Measurements from ENCODE around the gene MYH13. TPM values are rescaled to one million over a fixed set of nuclear protein-coding genes. Genes with fewer than 3 reads are reported as not detected.
A peak's percentile ranks its signal among the peaks of the same experiment; 100 is the strongest.

MYH13 gene
- total and polyA plus RNA-seq, 2 experiments from 2014 or later: 0.03 TPM; not detected in 1

- H4K20me1 ChIP-seq (ENCODE audit: insufficient read depth): no peaks in the 10 kb centered on the region
- H3K27me3 ChIP-seq (replicated peaks; ENCODE audit: insufficient read depth): no peaks in the 10 kb centered on the region
- H3K27ac ChIP-seq: peak overlapping the region; percentile 69
- no peaks in the 10 kb centered on the region for H3K36me3 ChIP-seq (ENCODE audit: low read depth)
- WGBS, 2 experiments (ENCODE audit: low coverage in 1 of 2, low lambda C conversion rate in 2 of 2, missing lambda C conversion rate in 2 of 2): 8 to 9% methylated on average over 3 of the region's 3 CpGs
- no peaks in the 10 kb centered on the region for H3K79me2 ChIP-seq (ENCODE audit: insufficient read depth)
- in situ Hi-C loops (cut with MboI): no loop called here
- no peak overlapping the region for H2AFZ ChIP-seq
- peak; percentile 82 for DNase-seq
- peak overlapping the region; percentile 26 for H3K4me2 ChIP-seq (ENCODE audit: unreplicated experiment)
- H3K9me2 ChIP-seq (ENCODE audit: insufficient read depth): no peaks in the 10 kb centered on the region
- peak overlapping the region; percentile 33 for H3K9ac ChIP-seq
- no peak for TF ChIP-seq EZH2 (IDR thresholded peaks at IDR 0.05; ENCODE audit: insufficient read depth, poor library complexity, severe bottlenecking)
- TF ChIP-seq EZH2phosphoT487 (IDR thresholded peaks at IDR 0.05; ENCODE audit: insufficient read depth, low read depth): no peak
- no peak overlapping the region for H3K4me3 ChIP-seq
- peaks cover 21% of the 10 kb centered on the region for H3K4me1 ChIP-seq (ENCODE audit: insufficient read depth)
- no peaks in the 10 kb centered on the region for H3K9me3 ChIP-seq (ENCODE audit: low read depth)
- peaks cover 37% of the 10 kb centered on the region for H3F3A ChIP-seq (ENCODE audit: insufficient read depth)
Measured at GRCh38 chr17:10271106-10271562, 101.7 kb downstream of the MYH13 start.

- H3K9me2 ChIP-seq (ENCODE audit: insufficient read depth): no peaks in the 10 kb centered on the region
- no peak overlapping the region for H3K4me3 ChIP-seq
- peak; percentile 84 for DNase-seq
- no peak overlapping the region for H2AFZ ChIP-seq
- 4 to 8% methylated on average over 1 of the region's 1 CpG for WGBS, 2 experiments (ENCODE audit: low coverage in 1 of 2, low lambda C conversion rate in 2 of 2, missing lambda C conversion rate in 2 of 2)
- TF ChIP-seq EZH2phosphoT487 (IDR thresholded peaks at IDR 0.05; ENCODE audit: insufficient read depth, low read depth): no peak
- no peak for TF ChIP-seq EZH2 (IDR thresholded peaks at IDR 0.05; ENCODE audit: insufficient read depth, poor library complexity, severe bottlenecking)
- H3F3A ChIP-seq (ENCODE audit: insufficient read depth): peaks cover 45% of the 10 kb centered on the region
- peaks cover 30% of the 10 kb centered on the region for H3K4me1 ChIP-seq (ENCODE audit: insufficient read depth)
- no peaks in the 10 kb centered on the region for H3K27me3 ChIP-seq (replicated peaks; ENCODE audit: insufficient read depth)
- peak overlapping the region; percentile 69 for H3K27ac ChIP-seq
- H3K79me2 ChIP-seq (ENCODE audit: insufficient read depth): no peaks in the 10 kb centered on the region
- in situ Hi-C loops (cut with MboI): no loop called here
- H3K9ac ChIP-seq: peak overlapping the region; percentile 33; the same call in 1 of the 2 replicates
- H4K20me1 ChIP-seq (ENCODE audit: insufficient read depth): no peaks in the 10 kb centered on the region
- no peaks in the 10 kb centered on the region for H3K9me3 ChIP-seq (ENCODE audit: low read depth)
- peak overlapping the region; percentile 28 for H3K4me2 ChIP-seq (ENCODE audit: unreplicated experiment)
- no peaks in the 10 kb centered on the region for H3K36me3 ChIP-seq (ENCODE audit: low read depth)
Measured at GRCh38 chr17:10270258-10270657, 102.5 kb downstream of the MYH13 start.

GRCh38 chr17:10268005-10268404 lies 104.8 kb downstream of the MYH13 start:
- in situ Hi-C loops (cut with MboI): no loop called here
- no peak overlapping the region for H3K9ac ChIP-seq
- H3K4me3 ChIP-seq: no peak overlapping the region
- no peaks in the 10 kb centered on the region for H3K9me3 ChIP-seq (ENCODE audit: low read depth)
- TF ChIP-seq EZH2 (IDR thresholded peaks at IDR 0.05; ENCODE audit: insufficient read depth, poor library complexity, severe bottlenecking): no peak
- no peaks in the 10 kb centered on the region for H3K79me2 ChIP-seq (ENCODE audit: insufficient read depth)
- no peaks in the 10 kb centered on the region for H3K27me3 ChIP-seq (replicated peaks; ENCODE audit: insufficient read depth)
- peaks cover 37% of the 10 kb centered on the region for H3K4me1 ChIP-seq (ENCODE audit: insufficient read depth)
- no peak overlapping the region for H3K27ac ChIP-seq
- no peaks in the 10 kb centered on the region for H3K36me3 ChIP-seq (ENCODE audit: low read depth)
- 45 to 47% methylated on average over 4 of the region's 4 CpGs for WGBS, 2 experiments (ENCODE audit: low coverage in 1 of 2, low lambda C conversion rate in 2 of 2, missing lambda C conversion rate in 2 of 2)
- H2AFZ ChIP-seq: no peak overlapping the region
- peak; percentile 59 for DNase-seq
- H3K9me2 ChIP-seq (ENCODE audit: insufficient read depth): no peaks in the 10 kb centered on the region
- no peak overlapping the region for H3K4me2 ChIP-seq (ENCODE audit: unreplicated experiment)
- no peaks in the 10 kb centered on the region for H4K20me1 ChIP-seq (ENCODE audit: insufficient read depth)
- H3F3A ChIP-seq (ENCODE audit: insufficient read depth): peaks cover 58% of the 10 kb centered on the region

DNA sequence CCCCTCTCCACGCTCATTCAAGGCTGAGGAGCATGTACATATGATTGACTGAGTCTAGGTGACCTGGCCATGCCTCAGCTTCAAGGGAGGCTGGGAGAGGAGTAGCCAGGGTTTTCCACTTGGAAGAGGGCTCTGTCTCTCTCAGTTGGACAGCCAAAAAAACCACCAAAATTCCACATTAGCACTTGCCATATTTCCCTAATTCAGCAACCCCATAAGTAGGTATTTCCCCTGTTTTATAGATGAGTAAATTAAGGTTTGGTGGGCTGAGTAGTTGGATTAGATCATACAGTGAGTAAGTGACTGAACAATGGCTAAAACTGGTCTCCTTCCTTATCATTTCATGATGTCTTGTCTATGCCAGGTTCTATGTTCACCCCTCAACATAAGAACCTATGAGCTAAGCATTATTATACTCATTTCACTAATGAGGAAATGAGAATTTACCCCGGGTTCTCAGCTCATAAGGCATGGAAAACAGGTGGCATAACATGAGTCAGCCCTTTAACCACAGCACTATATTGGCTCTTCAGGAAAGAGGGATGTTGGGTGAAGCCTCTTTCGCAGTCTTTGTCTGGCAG lies 106.4 kb downstream of the MYH13 start:
- no peaks in the 10 kb centered on the region for H3K79me2 ChIP-seq (ENCODE audit: insufficient read depth)
- H2AFZ ChIP-seq: no peak overlapping the region
- no peaks in the 10 kb centered on the region for H3K9me3 ChIP-seq (ENCODE audit: low read depth)
- H3K9me2 ChIP-seq (ENCODE audit: insufficient read depth): no peaks in the 10 kb centered on the region
- H4K20me1 ChIP-seq (ENCODE audit: insufficient read depth): no peaks in the 10 kb centered on the region
- 58 to 61% methylated on average over 3 of the region's 3 CpGs for WGBS, 2 experiments (ENCODE audit: low coverage in 1 of 2, low lambda C conversion rate in 2 of 2, missing lambda C conversion rate in 2 of 2)
- no peak overlapping the region for H3K4me3 ChIP-seq
- TF ChIP-seq EZH2 (IDR thresholded peaks at IDR 0.05; ENCODE audit: insufficient read depth, poor library complexity, severe bottlenecking): no peak
- no peak for TF ChIP-seq EZH2phosphoT487 (IDR thresholded peaks at IDR 0.05; ENCODE audit: insufficient read depth, low read depth)
- in situ Hi-C loops (cut with MboI): no loop called here
- H3K27me3 ChIP-seq (replicated peaks; ENCODE audit: insufficient read depth): no peaks in the 10 kb centered on the region
- peak overlapping the region; percentile 34 for H3K4me2 ChIP-seq (ENCODE audit: unreplicated experiment)
- peak overlapping the region; percentile 91 for H3K27ac ChIP-seq
- H3K9ac ChIP-seq: peak overlapping the region; percentile 68
- no peaks in the 10 kb centered on the region for H3K36me3 ChIP-seq (ENCODE audit: low read depth)
- H3F3A ChIP-seq (ENCODE audit: insufficient read depth): peaks cover 51% of the 10 kb centered on the region
- peaks cover 37% of the 10 kb centered on the region for H3K4me1 ChIP-seq (ENCODE audit: insufficient read depth)
- peak; percentile 46 for DNase-seq
